Muscle of arm (tissue), 12 donors: ENCODE data around the gene SPO11. TPM values are rescaled to one million over a fixed set of nuclear protein-coding genes. Genes with fewer than 3 reads are reported as not detected.

Source experiments
- DNase-seq: peaks from one replicate; pipeline ENCODE4 v3.0.0-alpha.2; 2013
- polyA plus RNA-seq, 12 donors: library from polyadenylated mRNA; unstranded; fragments of 120-200 nt; gene quantifications; one replicate each; pipeline ENCODE4 v1.2.1, GENCODE V29; 2013; ENCODE audit not compliant: insufficient read length in 12 of 12

Gene SPO11
- polyA plus RNA-seq, 12 donors = not detected

GRCh38 chr20:57310821-57311514 lies 18.6 kb upstream of the SPO11 start:
- no peak for DNase-seq

- DNase-seq = no peak
These were observed 17.5 kb upstream of the SPO11 start for GRCh38 chr20:57312138-57312537.

- no peak for DNase-seq
These were observed 16.4 kb upstream of the SPO11 start for GRCh38 chr20:57313230-57313629.

- DNase-seq = no peak
These were observed 15.7 kb upstream of the SPO11 start for GRCh38 chr20:57313951-57314350.

- DNase-seq = no peak
These were observed 14.3 kb upstream of the SPO11 start for GRCh38 chr20:57315083-57315975.

GRCh38 chr20:57315976-57316480 lies 13.6 kb upstream of the SPO11 start:
- no peak for DNase-seq

GRCh38 chr20:57316795-57317201 lies 12.8 kb upstream of the SPO11 start:
- DNase-seq = no peak

- no peak for DNase-seq
These were observed 12.3 kb upstream of the SPO11 start for GRCh38 chr20:57317316-57317788.

GRCh38 chr20:57317789-57318371 lies 11.7 kb upstream of the SPO11 start:
- DNase-seq = no peak

GRCh38 chr20:57319584-57319983 lies 10.0 kb upstream of the SPO11 start:
- DNase-seq = no peak

- DNase-seq = no peak
These were observed 9.2 kb upstream of the SPO11 start for GRCh38 chr20:57320358-57320757.

- no peak for DNase-seq
These were observed 8.5 kb upstream of the SPO11 start for GRCh38 chr20:57321142-57321541.

GRCh38 chr20:57322476-57322875 lies 7.1 kb upstream of the SPO11 start:
- no peak for DNase-seq

GRCh38 chr20:57323034-57323433 lies 6.6 kb upstream of the SPO11 start:
- DNase-seq = no peak

GRCh38 chr20:57325632-57326356 lies 3.8 kb upstream of the SPO11 start:
- no peak for DNase-seq

- no peak for DNase-seq
These were observed 2.7 kb upstream of the SPO11 start for GRCh38 chr20:57326667-57327455.

GRCh38 chr20:57327820-57328219 lies 1.8 kb upstream of the SPO11 start:
- no peak for DNase-seq

GRCh38 chr20:57330998-57331397 lies 1.4 kb downstream of the SPO11 start:
- no peak for DNase-seq

GRCh38 chr20:57332105-57333089 lies 2.8 kb downstream of the SPO11 start:
- DNase-seq = no peak

GRCh38 chr20:57335392-57335791 lies 5.8 kb downstream of the SPO11 start:
- DNase-seq = peak; percentile 26
